ENCODE data around the gene RBX1. TPM values are rescaled to one million over a fixed set of nuclear protein-coding genes. Genes with fewer than 3 reads are reported as not detected.

Gene RBX1
- total RNA-seq, 4 donors from 2014 or later: 30.2 to 42.4 (median 39.2) TPM

DNA sequence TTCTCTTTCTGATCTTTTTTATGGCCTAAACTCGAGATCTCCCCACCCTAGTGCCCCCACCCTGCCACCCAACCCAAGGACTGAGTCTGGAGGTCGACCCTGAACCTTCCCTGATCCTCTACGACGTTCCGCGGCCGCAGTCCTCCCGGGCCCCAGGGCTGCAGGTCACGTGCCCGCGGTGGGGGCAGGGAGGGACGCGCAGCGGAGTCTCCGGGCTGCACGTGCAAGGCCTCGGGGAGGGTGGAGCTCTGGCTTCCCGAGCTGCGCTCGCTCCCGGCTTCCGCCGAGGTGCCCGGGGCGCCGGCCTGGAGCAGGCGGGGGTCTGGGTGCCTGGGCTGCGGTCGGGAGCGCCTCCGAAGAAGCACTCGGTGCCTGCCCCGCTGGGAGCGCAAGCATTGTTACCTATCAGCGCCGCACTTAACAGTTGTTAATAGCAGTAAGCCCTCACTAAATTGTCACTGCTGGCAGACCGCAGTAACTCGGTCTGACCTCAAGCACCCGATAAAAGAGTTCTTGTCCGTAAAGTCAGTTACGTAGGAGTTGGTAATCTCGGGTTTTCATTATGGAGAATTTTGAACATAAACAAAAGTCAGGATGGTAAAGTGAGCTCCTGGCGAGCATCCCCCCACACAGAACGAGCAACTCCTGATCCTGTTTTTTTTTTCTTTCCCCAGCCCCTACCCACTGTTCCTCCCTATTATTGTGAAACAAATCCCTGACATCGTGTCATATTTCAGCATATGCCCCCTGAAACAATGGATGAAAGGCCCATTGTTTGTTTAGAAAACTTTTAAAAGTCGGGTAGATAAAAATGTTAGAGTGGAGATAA, 71.5 kb downstream of the RBX1 start:
- Histone ChIP-seq H3K4me1 (peaks cover 17% of the 10 kb centered on the region), H3K4me3 (peak overlapping the region; percentile 76), H3K36me3 (no peaks in the 10 kb centered on the region), H3K9me3 (no peaks in the 10 kb centered on the region), H3K27ac (peak overlapping the region; percentile 99), H3K27me3 (no peaks in the 10 kb centered on the region)
- TF ChIP-seq, protein P1, sequence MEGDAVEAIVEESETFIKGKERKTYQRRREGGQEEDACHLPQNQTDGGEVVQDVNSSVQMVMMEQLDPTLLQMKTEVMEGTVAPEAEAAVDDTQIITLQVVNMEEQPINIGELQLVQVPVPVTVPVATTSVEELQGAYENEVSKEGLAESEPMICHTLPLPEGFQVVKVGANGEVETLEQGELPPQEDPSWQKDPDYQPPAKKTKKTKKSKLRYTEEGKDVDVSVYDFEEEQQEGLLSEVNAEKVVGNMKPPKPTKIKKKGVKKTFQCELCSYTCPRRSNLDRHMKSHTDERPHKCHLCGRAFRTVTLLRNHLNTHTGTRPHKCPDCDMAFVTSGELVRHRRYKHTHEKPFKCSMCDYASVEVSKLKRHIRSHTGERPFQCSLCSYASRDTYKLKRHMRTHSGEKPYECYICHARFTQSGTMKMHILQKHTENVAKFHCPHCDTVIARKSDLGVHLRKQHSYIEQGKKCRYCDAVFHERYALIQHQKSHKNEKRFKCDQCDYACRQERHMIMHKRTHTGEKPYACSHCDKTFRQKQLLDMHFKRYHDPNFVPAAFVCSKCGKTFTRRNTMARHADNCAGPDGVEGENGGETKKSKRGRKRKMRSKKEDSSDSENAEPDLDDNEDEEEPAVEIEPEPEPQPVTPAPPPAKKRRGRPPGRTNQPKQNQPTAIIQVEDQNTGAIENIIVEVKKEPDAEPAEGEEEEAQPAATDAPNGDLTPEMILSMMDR (IDR thresholded peaks at IDR 0.05): no peak
- TF ChIP-seq POLR2A (IDR thresholded peaks at IDR 0.05): peak in 1 of 2 donors; percentile 75
- peak; percentile 90 to 98 (median 98) for TF ChIP-seq POLR2AphosphoS5 (IDR thresholded peaks at IDR 0.05)
- 6% methylated on average over 33 of the region's 46 CpGs for WGBS
- peak; percentile 95 to 96 for DNase-seq (ENCODE audit: low spot score in 2 of 2)

Other genes starting within 250 kb of the RBX1 start
- gene SLC25A17, start 132.0 kb upstream of the RBX1 start, total RNA-seq: 10 to 100 TPM; 16.1 to 31.0 (median 19.8) TPM
- gene ST13, start 94.7 kb upstream of the RBX1 start, total RNA-seq: 100 to 1,000 TPM; 104 to 117 (median 115) TPM
- gene XPNPEP3, start 94.2 kb upstream of the RBX1 start, total RNA-seq: 10 to 100 TPM in 3 of 4 donors, 1 to 10 TPM in 1; 10.0 to 19.5 (median 14.6) TPM
- gene DNAJB7, start 89.3 kb upstream of the RBX1 start, total RNA-seq: not detected
- gene EP300, start 141.2 kb downstream of the RBX1 start, total RNA-seq: 100 to 1,000 TPM; 103 to 172 (median 126) TPM

Measured in suprapubic skin (tissue), 4 donors.